Measurements from ENCODE around the gene TMTC2.

TMTC2 gene

DNA sequence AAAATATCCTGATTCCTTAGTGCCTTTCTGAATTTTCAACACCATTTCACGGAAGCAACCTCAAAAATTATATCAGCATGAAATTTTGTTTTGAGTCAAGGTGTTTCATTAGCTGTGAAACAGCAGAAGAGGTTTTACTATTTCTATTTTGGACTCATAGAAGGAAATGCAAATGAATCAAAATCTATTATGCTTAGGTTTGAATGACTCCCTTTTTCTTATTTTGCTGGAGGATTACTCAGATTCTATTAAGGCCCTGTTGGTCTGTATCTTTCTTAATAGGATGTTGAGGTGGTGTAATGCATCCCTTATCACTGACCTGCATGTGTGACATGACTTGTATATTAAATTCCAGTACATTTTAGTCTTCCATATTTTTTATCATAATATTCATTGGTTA lies 165.8 kb downstream of the TMTC2 start:
- TF ChIP-seq CTCF (IDR thresholded peaks at IDR 0.05; ENCODE audit: control extremely low read depth, extremely low read depth, low read depth, missing control alignments): no peak
- peak; percentile 17 for DNase-seq (ENCODE audit: extremely low spot score)
- ChIA-PET POLR2A (no interaction called here), CTCF (no interaction called here)

DNA sequence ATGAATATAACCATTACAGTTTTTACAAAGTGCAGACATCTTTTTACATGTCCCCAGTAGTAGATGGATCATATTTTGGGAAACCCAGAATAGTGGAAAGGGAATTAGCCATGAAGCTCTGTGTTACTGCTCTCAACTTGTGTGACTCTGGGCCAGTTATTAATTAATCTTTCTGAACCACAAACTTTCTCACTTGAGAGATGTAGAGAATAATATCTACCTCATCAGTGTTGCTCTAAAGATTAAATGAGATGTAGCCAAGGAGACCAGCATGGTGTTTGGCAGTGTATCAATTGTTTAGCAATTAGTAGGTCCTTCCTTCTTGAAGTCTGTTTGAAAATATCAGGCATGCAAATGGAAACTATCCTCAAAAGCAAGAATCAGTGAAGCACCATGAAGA lies 169.2 kb downstream of the TMTC2 start:
- ChIA-PET CTCF (interaction anchor here (1.4 to 1.6 kb wide), 2 partner anchors 9 to 170 kb away, joined by 3 to 4 read pairs; no protein-coding TSS in a partner anchor), POLR2A (no interaction called here)
- no peak for TF ChIP-seq CTCF (IDR thresholded peaks at IDR 0.05; ENCODE audit: control extremely low read depth, extremely low read depth, low read depth, missing control alignments)
- no peak for DNase-seq (ENCODE audit: extremely low spot score)

DNA sequence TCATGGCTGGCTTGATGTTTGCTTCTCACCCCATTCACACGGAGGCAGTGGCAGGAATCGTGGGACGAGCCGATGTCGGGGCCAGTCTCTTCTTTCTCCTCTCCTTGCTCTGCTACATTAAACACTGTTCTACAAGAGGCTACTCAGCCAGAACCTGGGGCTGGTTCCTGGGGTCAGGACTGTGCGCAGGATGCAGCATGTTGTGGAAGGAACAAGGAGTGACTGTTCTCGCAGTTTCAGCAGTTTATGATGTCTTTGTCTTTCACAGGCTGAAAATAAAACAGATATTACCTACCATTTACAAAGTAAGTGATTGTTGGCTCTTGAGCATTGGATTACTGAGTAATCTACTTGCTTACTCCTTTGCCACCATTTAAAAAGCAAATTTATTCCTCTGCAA lies 170.6 kb downstream of the TMTC2 start:
- POLR2A ChIA-PET: no interaction called here
- no peak for DNase-seq (ENCODE audit: extremely low spot score)
- CTCF ChIA-PET: interaction anchor here (1.4 kb wide), 2 partner anchors 9 to 10 kb away, joined by 3 read pairs; no protein-coding TSS in a partner anchor
- no peak for TF ChIP-seq CTCF (IDR thresholded peaks at IDR 0.05; ENCODE audit: control extremely low read depth, extremely low read depth, low read depth, missing control alignments)

GRCh38 chr12:82857911-82858533 lies 171.3 kb downstream of the TMTC2 start:
- TF ChIP-seq CTCF (IDR thresholded peaks at IDR 0.05; ENCODE audit: control extremely low read depth, extremely low read depth, low read depth, missing control alignments): no peak
- POLR2A ChIA-PET: no interaction called here
- CTCF ChIA-PET: interaction anchor here (1.4 kb wide), 1 partner anchor 8 kb away, joined by 3 read pairs; no protein-coding TSS in a partner anchor
- DNase-seq (ENCODE audit: extremely low spot score): no peak

DNA sequence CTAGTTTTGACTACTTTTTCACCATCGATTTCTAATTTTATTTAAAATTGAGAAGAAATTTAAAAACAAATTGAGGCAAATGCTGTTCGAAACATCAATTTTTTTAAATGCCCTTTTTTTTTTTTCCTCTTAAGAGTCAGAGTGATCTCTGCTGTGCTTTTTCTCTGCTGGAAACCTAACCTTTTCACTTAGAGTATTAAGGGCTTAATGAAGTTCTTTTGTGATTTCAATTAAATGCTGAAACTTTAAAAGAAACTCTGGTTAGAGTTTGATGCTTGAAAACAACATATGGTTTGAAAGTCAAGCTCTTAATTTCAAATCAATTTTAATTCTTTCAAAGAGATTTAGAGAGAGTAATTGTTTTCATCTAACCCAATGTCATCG lies 171.8 kb downstream of the TMTC2 start:
- TF ChIP-seq CTCF (IDR thresholded peaks at IDR 0.05; ENCODE audit: control extremely low read depth, extremely low read depth, low read depth, missing control alignments): no peak

GRCh38 chr12:82862069-82862841 lies 175.5 kb downstream of the TMTC2 start:
- ChIA-PET CTCF (no interaction called here), POLR2A (no interaction called here)
- DNase-seq (ENCODE audit: extremely low spot score): no peak
- no peak for TF ChIP-seq CTCF (IDR thresholded peaks at IDR 0.05; ENCODE audit: control extremely low read depth, extremely low read depth, low read depth, missing control alignments)

More for the DNA sequence above, 171.8 kb downstream of the TMTC2 start:
- ChIA-PET CTCF (no interaction called here), POLR2A (no interaction called here)
- DNase-seq (ENCODE audit: extremely low spot score): no peak

All from GM10248 (cell line).